GM12878 (cell line): ENCODE measurements around the gene DLG4.

Experiments
- GABPA ChIP-seq: IDR thresholded peaks from 2 replicates; pipeline ENCODE4 v1.6.1; 2014; ENCODE audit warnings: antibody characterized with exemption, low read depth, mild to moderate bottlenecking, inconsistent platforms
- HDGF ChIP-seq: fragments of 450-650 bp; IDR thresholded peaks from 2 replicates; pipeline ENCODE4 v1.6.1; 2016; ENCODE audit warnings: antibody characterized with exemption
- JUNB ChIP-seq: IDR thresholded peaks from 2 replicates; pipeline ENCODE4 v1.6.1; 2016; ENCODE audit warnings: antibody characterized with exemption, mild to moderate bottlenecking
- MXI1 ChIP-seq: fragments of 150-350 bp; IDR thresholded peaks from 2 replicates; pipeline ENCODE4 v1.6.1; 2011; ENCODE audit warnings: low read depth, mild to moderate bottlenecking, inconsistent platforms, low read length, improper control_type of control experiment
- RAD21 ChIP-seq: IDR thresholded peaks from 2 replicates; pipeline ENCODE4 v1.6.1; 2011; ENCODE audit warnings: mild to moderate bottlenecking, low read depth, low read length, moderate library complexity; ENCODE audit not compliant: insufficient read depth
- SRF ChIP-seq, 2 experiments: IDR thresholded peaks; 2 replicates each; pipeline ENCODE4 v1.6.1; 2011; ENCODE audit warnings: low read depth in 2 of 2, low read length in 2 of 2, mild to moderate bottlenecking in 1 of 2, moderate library complexity in 1 of 2
- SUZ12 ChIP-seq: fragments of 200-600 bp; sonication (generic); IDR thresholded peaks from one replicate; pipeline ENCODE4 v1.6.1; 2018; ENCODE audit warnings: antibody characterized with exemption, mild to moderate bottlenecking; ENCODE audit not compliant: unreplicated experiment
- TAF1 ChIP-seq: IDR thresholded peaks from 2 replicates; pipeline ENCODE4 v1.6.1; 2011; ENCODE audit warnings: mild to moderate bottlenecking, low read depth, low read length, borderline replicate concordance
- TF ChIP-seq, protein P1 (sequence below), 3 experiments: IDR thresholded peaks in 2 of 3; conservative IDR thresholded peaks in 1 of 3; 2 replicates each; pipeline ENCODE4 v1.5.1; 2011; ENCODE audit warnings: low read depth in 3 of 3, low read length in 3 of 3, mild to moderate bottlenecking in 3 of 3, control low read depth in 2 of 3, moderate library complexity in 2 of 3, inconsistent platforms in 1 of 3, mixed read lengths in 1 of 3; ENCODE audit not compliant: control insufficient read depth in 2 of 3, insufficient read depth in 1 of 3; ENCODE audit errors: extremely low read depth in 1 of 3
- TF ChIP-seq, protein P2 (sequence below): fragments of 450-650 bp; IDR thresholded peaks from 2 replicates; pipeline ENCODE4 v1.6.1; 2016; ENCODE audit warnings: mild to moderate bottlenecking

DNA sequence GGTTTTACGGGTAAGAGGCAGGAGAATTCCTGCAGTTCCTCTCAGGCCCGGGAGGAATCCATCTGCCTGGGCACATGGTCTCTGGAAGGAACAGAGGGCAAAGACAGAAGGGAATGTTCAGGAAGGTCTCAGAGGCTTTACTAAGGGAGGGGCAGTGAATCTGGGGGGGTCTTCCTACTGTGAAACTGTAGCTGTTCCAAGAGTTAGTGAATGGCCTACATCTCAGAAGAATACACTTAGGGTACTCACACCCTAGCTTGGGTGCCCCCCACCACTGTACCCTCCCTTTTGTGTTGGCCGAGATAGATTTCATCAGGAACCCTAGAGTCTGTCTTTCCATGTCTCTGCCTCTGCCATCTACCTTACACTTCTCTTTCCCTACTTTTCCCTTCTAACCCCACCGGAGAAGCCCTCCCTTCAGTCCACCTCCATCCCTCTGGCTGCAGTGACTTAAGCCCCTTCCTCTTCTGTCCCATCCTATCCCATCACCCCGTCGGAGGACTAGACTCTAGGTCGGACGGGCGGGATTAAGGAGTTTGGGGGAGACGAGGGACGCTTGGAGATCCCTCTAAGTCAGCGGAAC, 316 bp downstream of the DLG4 start:
- TF ChIP-seq MXI1 (no peak; the same call in 1 of the 2 replicates), TAF1 (no peak), RAD21 (no peak), GABPA (no peak), SRF (IDR thresholded peaks at IDR 0.05; ENCODE audit: low read depth in 2 of 2, low read length in 2 of 2) (no peak), HDGF (peak; percentile 48; the same call in 1 of the 2 replicates), SUZ12 (no peak), JUNB (no peak)
- TF ChIP-seq, protein P1, sequence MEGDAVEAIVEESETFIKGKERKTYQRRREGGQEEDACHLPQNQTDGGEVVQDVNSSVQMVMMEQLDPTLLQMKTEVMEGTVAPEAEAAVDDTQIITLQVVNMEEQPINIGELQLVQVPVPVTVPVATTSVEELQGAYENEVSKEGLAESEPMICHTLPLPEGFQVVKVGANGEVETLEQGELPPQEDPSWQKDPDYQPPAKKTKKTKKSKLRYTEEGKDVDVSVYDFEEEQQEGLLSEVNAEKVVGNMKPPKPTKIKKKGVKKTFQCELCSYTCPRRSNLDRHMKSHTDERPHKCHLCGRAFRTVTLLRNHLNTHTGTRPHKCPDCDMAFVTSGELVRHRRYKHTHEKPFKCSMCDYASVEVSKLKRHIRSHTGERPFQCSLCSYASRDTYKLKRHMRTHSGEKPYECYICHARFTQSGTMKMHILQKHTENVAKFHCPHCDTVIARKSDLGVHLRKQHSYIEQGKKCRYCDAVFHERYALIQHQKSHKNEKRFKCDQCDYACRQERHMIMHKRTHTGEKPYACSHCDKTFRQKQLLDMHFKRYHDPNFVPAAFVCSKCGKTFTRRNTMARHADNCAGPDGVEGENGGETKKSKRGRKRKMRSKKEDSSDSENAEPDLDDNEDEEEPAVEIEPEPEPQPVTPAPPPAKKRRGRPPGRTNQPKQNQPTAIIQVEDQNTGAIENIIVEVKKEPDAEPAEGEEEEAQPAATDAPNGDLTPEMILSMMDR (IDR thresholded peaks at IDR 0.05 in 2 of 3, conservative IDR thresholded peaks at IDR 0.05 in 1 of 3; ENCODE audit: control insufficient read depth in 2 of 3, extremely low read depth in 1 of 3, insufficient read depth in 1 of 3, low read depth in 3 of 3, low read length in 3 of 3): no peak
- TF ChIP-seq, protein P2, sequence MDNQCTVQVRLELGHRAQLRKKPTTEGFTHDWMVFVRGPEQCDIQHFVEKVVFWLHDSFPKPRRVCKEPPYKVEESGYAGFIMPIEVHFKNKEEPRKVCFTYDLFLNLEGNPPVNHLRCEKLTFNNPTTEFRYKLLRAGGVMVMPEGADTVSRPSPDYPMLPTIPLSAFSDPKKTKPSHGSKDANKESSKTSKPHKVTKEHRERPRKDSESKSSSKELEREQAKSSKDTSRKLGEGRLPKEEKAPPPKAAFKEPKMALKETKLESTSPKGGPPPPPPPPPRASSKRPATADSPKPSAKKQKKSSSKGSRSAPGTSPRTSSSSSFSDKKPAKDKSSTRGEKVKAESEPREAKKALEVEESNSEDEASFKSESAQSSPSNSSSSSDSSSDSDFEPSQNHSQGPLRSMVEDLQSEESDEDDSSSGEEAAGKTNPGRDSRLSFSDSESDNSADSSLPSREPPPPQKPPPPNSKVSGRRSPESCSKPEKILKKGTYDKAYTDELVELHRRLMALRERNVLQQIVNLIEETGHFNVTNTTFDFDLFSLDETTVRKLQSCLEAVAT: 0 out of 2 replicates have a peak, but pooled peaks have one; percentile 19
